ENCODE data around the gene SLC12A4. TPM values are rescaled to one million over a fixed set of nuclear protein-coding genes. Genes with fewer than 3 reads are reported as not detected.

The SLC12A4 gene
- total and polyA plus RNA-seq, 2 experiments from 2014 or later = 19.9 to 53.0 TPM

- Mint-ChIP-seq H3K36me3 (ENCODE audit: low read depth) (peaks cover 42% of the 10 kb centered on the region), H3K4me3 (no peak overlapping the region), H3K27me3 (ENCODE audit: insufficient read depth, low read depth, poor library complexity) (no peaks in the 10 kb centered on the region), H3K4me1 (no peaks in the 10 kb centered on the region; the same call in 2 of the 3 replicates), H3K9me3 (no peaks in the 10 kb centered on the region), H3K27ac (no peak overlapping the region)
- Histone ChIP-seq H2AFZ (no peak overlapping the region), H3K4me3 (no peak overlapping the region), H3K4me1 (ENCODE audit: insufficient read depth) (no peaks in the 10 kb centered on the region), H3K4me2 (no peak overlapping the region), H3K9me2 (ENCODE audit: insufficient read depth) (no peaks in the 10 kb centered on the region), H3K27me3 (ENCODE audit: insufficient read depth) (no peaks in the 10 kb centered on the region), H3K36me3 (ENCODE audit: insufficient read depth) (peaks cover 4% of the 10 kb centered on the region; the same call in 1 of the 2 replicates), H3F3A (replicated peaks; ENCODE audit: low read depth) (no peaks in the 10 kb centered on the region), H3K79me2 (replicated peaks; ENCODE audit: insufficient read depth) (0 out of 2 replicates have a peak, but pooled peaks cover 2% of the 10 kb centered on the region), H3K27ac (ENCODE audit: low read depth) (no peak overlapping the region), H4K20me1 (replicated peaks; ENCODE audit: insufficient read depth) (peaks cover 8% of the 10 kb centered on the region; the same call in 1 of the 2 replicates)
- TF ChIP-seq CREB1 (CRISPR knock-in tag; IDR thresholded peaks at IDR 0.05; ENCODE audit: low read depth) = no peak
- DNase-seq (ENCODE audit: low spot score) (no peak), ATAC-seq (no peak)
These were observed 10.8 kb downstream of the SLC12A4 start for GRCh38 chr16:67957622-67958021.

GRCh38 chr16:67954421-67955196, 13.8 kb downstream of the SLC12A4 start:
- H3K36me3 Mint-ChIP-seq (ENCODE audit: low read depth) = peaks cover 40% of the 10 kb centered on the region
- TF ChIP-seq STAT1 (IDR thresholded peaks at IDR 0.05; ENCODE audit: unreplicated experiment) = no peak
- TF ChIP-seq EZH2 (IDR thresholded peaks at IDR 0.05; ENCODE audit: low read depth, unreplicated experiment) = no peak
- no peak for TF ChIP-seq NANOG (IDR thresholded peaks at IDR 0.05; ENCODE audit: borderline replicate concordance)
- no peak for TF ChIP-seq POLR2AphosphoS5 (IDR thresholded peaks at IDR 0.05; ENCODE audit: low read depth)
- TF ChIP-seq JUNB (IDR thresholded peaks at IDR 0.05; ENCODE audit: unreplicated experiment) = no peak
- no peak for TF ChIP-seq ETS1 (IDR thresholded peaks at IDR 0.05)
- TF ChIP-seq CTCF (conservative IDR thresholded peaks at IDR 0.05; ENCODE audit: low read depth in 2 of 2) = no peak
- TF ChIP-seq ZNF331 (CRISPR knock-in tag; IDR thresholded peaks at IDR 0.05; ENCODE audit: low read depth) = no peak
- TF ChIP-seq EZH2phosphoT487 (IDR thresholded peaks at IDR 0.05; ENCODE audit: unreplicated experiment) = no peak
- no peak for TF ChIP-seq CREB1 (CRISPR knock-in tag; IDR thresholded peaks at IDR 0.05; ENCODE audit: low read depth)
- Histone ChIP-seq H3K36me3 (ENCODE audit: insufficient read depth) (no peaks in the 10 kb centered on the region; the same call in 1 of the 2 replicates), H3F3A (replicated peaks; ENCODE audit: low read depth) (no peaks in the 10 kb centered on the region), H2AFZ (no peak overlapping the region), H3K27ac (ENCODE audit: low read depth) (no peak overlapping the region), H3K9me2 (ENCODE audit: insufficient read depth) (no peaks in the 10 kb centered on the region), H3K4me2 (no peak overlapping the region), H3K79me2 (replicated peaks; ENCODE audit: insufficient read depth) (no peaks in the 10 kb centered on the region), H4K20me1 (replicated peaks; ENCODE audit: insufficient read depth) (peaks cover 4% of the 10 kb centered on the region; the same call in 1 of the 2 replicates), H3K27me3 (ENCODE audit: insufficient read depth) (no peaks in the 10 kb centered on the region), H3K4me1 (ENCODE audit: insufficient read depth) (no peaks in the 10 kb centered on the region), H3K4me3 (no peak overlapping the region)
- H3K4me3 Mint-ChIP-seq = no peak overlapping the region
- H3K4me1 Mint-ChIP-seq = no peaks in the 10 kb centered on the region; the same call in 2 of the 3 replicates
- no peaks in the 10 kb centered on the region for H3K9me3 Mint-ChIP-seq
- H3K27me3 Mint-ChIP-seq (ENCODE audit: insufficient read depth, low read depth, poor library complexity) = peaks cover 3% of the 10 kb centered on the region
- ATAC-seq = no peak
- no peak for DNase-seq (ENCODE audit: low spot score)
- H3K27ac Mint-ChIP-seq = no peak overlapping the region
